GM12878 (cell line): Measurements from ENCODE around the gene CISTR. TPM values are rescaled to one million over a fixed set of nuclear protein-coding genes. Genes with fewer than 3 reads are reported as not detected.

ENCODE experiments used
- ATAC-seq: fragments of 200-7000 bp; cut with Tn5 transposase; 3 replicates; pipeline ENCODE4 v1.9.1; 2020; ENCODE audit warnings: mild to moderate bottlenecking, moderate library complexity
- BruUV-seq: library from RNA; stranded (reverse); fragments of 400-500 nt; replicated peaks from 2 replicates; lab custom pipeline; 2021; lab: Mats Ljungman, UMichigan
- CTCF ChIA-PET: fragments of 300-600 bp; sonication (Branson Sonifier 250); formaldehyde crosslinking; extraction: SDS; loops from one replicate; lab custom pipeline; 2021; ENCODE audit warnings: inconsistent platforms; lab: Yijun Ruan, JAX
- POLR2A ChIA-PET: fragments of 350-600 bp; formaldehyde crosslinking; extraction: SDS; loops from one replicate; lab custom pipeline; 2021; ENCODE audit warnings: inconsistent platforms; lab: Charles Lee
- RAD21 ChIA-PET: fragments of 300-600 bp; sonication (Branson Sonifier 250); formaldehyde crosslinking; loops from one replicate; lab custom pipeline; 2023; ENCODE audit warnings: antibody characterized with exemption; ENCODE audit not compliant: unreplicated experiment; lab: Charles Lee
- SMC1A ChIA-PET: fragments of 300-600 bp; sonication (Branson Sonifier 250); formaldehyde crosslinking; loops from one replicate; lab custom pipeline; 2023; ENCODE audit not compliant: unreplicated experiment, uncharacterized antibody; lab: Charles Lee
- DNase-seq: peaks from one replicate; pipeline ENCODE4 v3.0.0-alpha.2; 2011; ENCODE audit warnings: low read depth, low spot score
- FAIRE-seq: peaks from 3 replicates; lab custom pipeline; 2011; peaks lifted over from hg19 to GRCh38; lab: Jason Lieb, UNC
- H2AFZ ChIP-seq: 2 replicates; pipeline ENCODE4 v1.6.0; 2011; ENCODE audit warnings: low read depth, low read length, control low read depth; ENCODE audit not compliant: control insufficient read depth
- H3K27ac ChIP-seq: 2 replicates; pipeline ENCODE4 v1.5.1; 2011; ENCODE audit warnings: control low read depth; ENCODE audit not compliant: control insufficient read depth, insufficient read depth
- H3K27me3 ChIP-seq, 2 experiments: replicated peaks in 1 of 2; 2 replicates each; pipeline versions ENCODE4 v1.6.0 to v1.6.1; 2011; ENCODE audit warnings: low read length in 1 of 2; ENCODE audit not compliant: control insufficient read depth in 2 of 2, insufficient read depth in 2 of 2
- H3K36me3 ChIP-seq, 2 experiments: 2 replicates each; pipeline ENCODE4 v1.5.1; 2011; ENCODE audit warnings: low read length in 1 of 2; ENCODE audit not compliant: control insufficient read depth in 2 of 2, insufficient read depth in 2 of 2
- H3K4me1 ChIP-seq: 2 replicates; pipeline ENCODE4 v1.6.1; 2011; ENCODE audit warnings: mild to moderate bottlenecking, low read length, moderate library complexity, mixed read lengths; ENCODE audit not compliant: control insufficient read depth, insufficient read depth
- H3K4me2 ChIP-seq: 2 replicates; pipeline ENCODE4 v1.6.0; 2011; ENCODE audit warnings: control low read depth; ENCODE audit not compliant: control insufficient read depth, insufficient read depth
- H3K4me3 ChIP-seq: fragments of 200-600 bp; sonication (generic); 2 replicates; pipeline ENCODE4 v1.5.1; 2016
- H3K79me2 ChIP-seq: 2 replicates; pipeline ENCODE4 v1.6.0; 2011; ENCODE audit warnings: low read length; ENCODE audit not compliant: control insufficient read depth, insufficient read depth
- H3K9ac ChIP-seq: 2 replicates; pipeline ENCODE4 v1.8.0; 2011; ENCODE audit warnings: low read length, control low read depth, mixed read lengths; ENCODE audit not compliant: control insufficient read depth, insufficient read depth
- H3K9me3 ChIP-seq: replicated peaks from 3 replicates; pipeline ENCODE4 v1.5.1; 2011; ENCODE audit warnings: mild to moderate bottlenecking, low read length; ENCODE audit not compliant: control insufficient read depth, insufficient read depth
- H4K20me1 ChIP-seq: 2 replicates; pipeline ENCODE4 v1.6.0; 2011; ENCODE audit not compliant: control insufficient read depth, insufficient read depth
- BRCA1 ChIP-seq: IDR thresholded peaks from 2 replicates; pipeline ENCODE4 v1.6.1; 2011; ENCODE audit warnings: low read depth, low read length, improper control_type of control experiment
- DPF2 ChIP-seq: fragments of 450-650 bp; IDR thresholded peaks from 2 replicates; pipeline ENCODE4 v1.6.1; 2017; ENCODE audit warnings: mild to moderate bottlenecking
- EZH2 ChIP-seq: IDR thresholded peaks from 2 replicates; pipeline ENCODE4 v1.6.1; 2012; ENCODE audit warnings: low read depth, mild to moderate bottlenecking, control low read depth, inconsistent platforms, low read length, borderline replicate concordance; ENCODE audit not compliant: control insufficient read depth
- FOXK2 ChIP-seq: fragments of 450-650 bp; IDR thresholded peaks from 2 replicates; pipeline ENCODE4 v1.6.1; 2017; ENCODE audit warnings: mild to moderate bottlenecking, moderate library complexity
- HDAC2 ChIP-seq: fragments of 200-600 bp; sonication (generic); IDR thresholded peaks from 2 replicates; pipeline ENCODE4 v1.6.1; 2017
- MAX ChIP-seq: IDR thresholded peaks from 2 replicates; pipeline ENCODE4 v1.6.1; 2012; ENCODE audit warnings: low read depth, low read length, improper control_type of control experiment
- NFYB ChIP-seq: IDR thresholded peaks from 2 replicates; pipeline ENCODE4 v1.6.1; 2011; ENCODE audit warnings: low read depth, mild to moderate bottlenecking, low read length, improper control_type of control experiment, moderate library complexity; ENCODE audit not compliant: insufficient read depth
- SREBF2 ChIP-seq: IDR thresholded peaks from 2 replicates; pipeline ENCODE4 v1.6.1; 2012; ENCODE audit warnings: mild to moderate bottlenecking, low read length
- STAT1 ChIP-seq: fragments of 450-650 bp; conservative IDR thresholded peaks from 2 replicates; pipeline ENCODE4 v1.6.1; 2014; ENCODE audit warnings: antibody characterized with exemption, mild to moderate bottlenecking
- ZNF207 ChIP-seq: fragments of 450-650 bp; IDR thresholded peaks from 2 replicates; pipeline ENCODE4 v1.6.1; 2014; ENCODE audit warnings: antibody characterized with exemption, mild to moderate bottlenecking, borderline replicate concordance
- ZSCAN29 ChIP-seq: fragments of 450-650 bp; IDR thresholded peaks from 2 replicates; pipeline ENCODE4 v1.6.1; 2017; ENCODE audit warnings: mild to moderate bottlenecking, moderate library complexity
- WGBS: methylation state at CpG from one replicate; pipeline ENCODE4 v1.1.6; 2016; ENCODE audit warnings: low lambda C conversion rate; ENCODE audit not compliant: insufficient replicate concordance, insufficient coverage; ENCODE audit errors: missing lambda C conversion rate; 5-methylcytosine and 5-hydroxymethylcytosine counted together
- in situ Hi-C: fragments of 300-500 bp; cut with MboI; formaldehyde crosslinking; loops from 9 replicates; pipeline ENCODE4 v1.14.3; 2018; ENCODE audit warnings: mixed read lengths
- intact Hi-C: fragments of 100-400 bp; cut with micrococcal nuclease; formaldehyde crosslinking; loops from one replicate; pipeline ENCODE4 v1.14.2; 2022; ENCODE audit not compliant: unreplicated experiment
- polyA plus RNA-seq, 11 experiments: library from polyadenylated mRNA; depleted of rRNA in 4 of 11; unstranded in 6 of 11; stranded (reverse) in 5 of 11; fragments of >200 nt; fragmentation: Nextera tagmentation in 4 of 11; fragmentation: Illumina TruSeq in 1 of 11; extraction: Ambion mirVana in 4 of 11; extraction: Trizol in 1 of 11; gene quantifications; 1 replicate in 1 of 11; 2 replicates in 10 of 11; pipeline versions ENCODE4 v1.2.1 to v1.2.3, GENCODE V29; 2011 to 2016; ENCODE audit warnings: inconsistent platforms in 2 of 11, missing spikeins in 2 of 11, low read depth in 1 of 11
- total RNA-seq, 4 experiments: library from RNA; depleted of rRNA in 3 of 4; stranded (reverse); fragments of >200 nt in 3 of 4; fragmentation: Illumina TruSeq in 1 of 4; extraction: Trizol in 1 of 4; gene quantifications; 2 replicates each; pipeline versions ENCODE4 v1.2.1 to v1.2.3, GENCODE V29; 2013 to 2021
- TF ChIP-seq, protein P1 (sequence below): fragments of 450-650 bp; IDR thresholded peaks from 2 replicates; pipeline ENCODE4 v1.6.1; 2016; ENCODE audit warnings: mild to moderate bottlenecking

Gene CISTR
- total and polyA plus RNA-seq, 10 of the 15 experiments (the other 5 are each of a cell fraction or from before 2014, with no cell fraction given) = 0.26 TPM; not detected in 9

- no peaks in the 10 kb centered on the region for H3K36me3 ChIP-seq
- ATAC-seq (peak; percentile 44), DNase-seq (no peak), FAIRE-seq (no peak)
- H3K79me2 ChIP-seq = no peaks in the 10 kb centered on the region
- TF ChIP-seq ZNF207 (no peak), NFYB (no peak), STAT1 (no peak), BRCA1 (no peak), ZSCAN29 (no peak), EZH2 (no peak), HDAC2 (no peak), MAX (no peak), FOXK2 (no peak), DPF2 (no peak), SREBF2 (no peak)
- TF ChIP-seq, protein P1, sequence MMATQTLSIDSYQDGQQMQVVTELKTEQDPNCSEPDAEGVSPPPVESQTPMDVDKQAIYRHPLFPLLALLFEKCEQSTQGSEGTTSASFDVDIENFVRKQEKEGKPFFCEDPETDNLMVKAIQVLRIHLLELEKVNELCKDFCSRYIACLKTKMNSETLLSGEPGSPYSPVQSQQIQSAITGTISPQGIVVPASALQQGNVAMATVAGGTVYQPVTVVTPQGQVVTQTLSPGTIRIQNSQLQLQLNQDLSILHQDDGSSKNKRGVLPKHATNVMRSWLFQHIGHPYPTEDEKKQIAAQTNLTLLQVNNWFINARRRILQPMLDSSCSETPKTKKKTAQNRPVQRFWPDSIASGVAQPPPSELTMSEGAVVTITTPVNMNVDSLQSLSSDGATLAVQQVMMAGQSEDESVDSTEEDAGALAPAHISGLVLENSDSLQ = no peak
- no TSS peak for BruUV-seq
- RAD21 ChIA-PET = interaction anchor here (2.1 kb wide), 1 partner anchor 10 kb away, joined by 7 read pairs; no protein-coding TSS in a partner anchor
- intact Hi-C loops (loop anchor here (5.0 kb wide), 1 partner anchor 220 kb away; the partner anchor contains the start of gene HOXC10), in situ Hi-C loops (no loop called here)
- no peak overlapping the region for H2AFZ ChIP-seq
- no peaks in the 10 kb centered on the region for H4K20me1 ChIP-seq
- no peak overlapping the region for H3K4me3 ChIP-seq
- POLR2A ChIA-PET = interaction anchor here (0.5 kb wide), 1 partner anchor 25 kb away, joined by 9 read pairs; no protein-coding TSS in a partner anchor
- no peak overlapping the region for H3K27ac ChIP-seq
- CTCF ChIA-PET = interaction anchor here (1.0 to 3.0 kb wide), 5 partner anchors 11 to 218 kb away, joined by 3 to 34 read pairs (median 4); partner anchors contain the start of gene HOXC10
- H3K4me1 ChIP-seq = no peaks in the 10 kb centered on the region; the same call in 1 of the 2 replicates
- no peaks in the 10 kb centered on the region; a peak in 1 of 4 replicates for H3K27me3 ChIP-seq
- H3K9me3 ChIP-seq = no peaks in the 10 kb centered on the region
- no peak overlapping the region for H3K4me2 ChIP-seq
- SMC1A ChIA-PET = interaction anchor here (0.6 to 1.5 kb wide), 2 partner anchors 10 to 633 kb away, joined by 3 to 5 read pairs; no protein-coding TSS in a partner anchor
- H3K9ac ChIP-seq = no peak overlapping the region
- WGBS = 12% methylated on average over 3 of the region's 3 CpGs
These were observed 15.1 kb upstream of the CISTR start for GRCh38 chr12:53766881-53767280.
